Measurements from ENCODE around the gene PTPRM. TPM values are rescaled to one million over a fixed set of nuclear protein-coding genes. Genes with fewer than 3 reads are reported as not detected.

Gene PTPRM
- total and polyA plus RNA-seq, 4 donors: 9.2 to 23.0 (median 12.7) TPM

DNA sequence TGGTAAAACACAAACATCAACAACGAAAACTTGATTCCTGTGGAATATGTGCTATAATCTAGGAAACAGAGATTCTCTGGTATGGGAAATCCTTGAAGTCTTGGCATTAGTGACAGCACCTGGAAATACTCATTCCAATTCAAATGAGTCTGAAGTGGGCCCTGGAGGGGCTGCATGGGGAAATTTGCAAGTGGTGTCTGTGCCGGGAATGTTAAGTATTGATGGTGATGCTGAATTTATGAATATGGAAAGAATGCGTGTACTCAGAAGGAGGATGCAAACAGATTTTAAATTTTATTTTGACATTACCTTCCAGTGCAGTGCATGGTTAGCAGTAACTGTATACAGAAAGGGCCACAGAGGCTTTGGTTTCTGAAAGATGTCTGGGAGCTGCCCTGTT is 37.2 kb downstream of the PTPRM start:
- Histone ChIP-seq H3K36me3 (ENCODE audit: control insufficient read depth in 4 of 4, insufficient read depth in 3 of 4, low read depth in 1 of 4, low read length in 3 of 4) (no peaks in the 10 kb centered on the region), H3K27me3 (ENCODE audit: control insufficient read depth in 4 of 4, insufficient read depth in 4 of 4, low read length in 3 of 4) (no peaks in the 10 kb centered on the region), H3K9me3 (ENCODE audit: control insufficient read depth in 4 of 4, low read length in 3 of 4) (no peaks in the 10 kb centered on the region), H3K27ac (ENCODE audit: low read depth in 1 of 2, low read length in 2 of 2) (no peak overlapping the region), H3K9ac (ENCODE audit: low read depth in 1 of 2, low read length in 2 of 2) (no peak overlapping the region), H3K4me3 (ENCODE audit: low read depth in 1 of 3, low read length in 3 of 3) (no peak overlapping the region), H3K4me1 (ENCODE audit: control insufficient read depth in 4 of 4, insufficient read depth in 4 of 4, low read length in 3 of 4) (no peaks in the 10 kb centered on the region)
- no peak for DNase-seq (ENCODE audit: low spot score)
- 95% methylated on average over 3 of the region's 3 CpGs for WGBS
- no peak for TF ChIP-seq HNF4G (IDR thresholded peaks at IDR 0.05)
- TF ChIP-seq FOXA1 (IDR thresholded peaks at IDR 0.05): no peak
- no peak for TF ChIP-seq JUND (IDR thresholded peaks at IDR 0.05)
- no peak for TF ChIP-seq FOXA2 (IDR thresholded peaks at IDR 0.05)
- TF ChIP-seq, protein P1, sequence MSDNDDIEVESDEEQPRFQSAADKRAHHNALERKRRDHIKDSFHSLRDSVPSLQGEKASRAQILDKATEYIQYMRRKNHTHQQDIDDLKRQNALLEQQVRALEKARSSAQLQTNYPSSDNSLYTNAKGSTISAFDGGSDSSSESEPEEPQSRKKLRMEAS (IDR thresholded peaks at IDR 0.05): no peak
- TF ChIP-seq, protein P2, sequence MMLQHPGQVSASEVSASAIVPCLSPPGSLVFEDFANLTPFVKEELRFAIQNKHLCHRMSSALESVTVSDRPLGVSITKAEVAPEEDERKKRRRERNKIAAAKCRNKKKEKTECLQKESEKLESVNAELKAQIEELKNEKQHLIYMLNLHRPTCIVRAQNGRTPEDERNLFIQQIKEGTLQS (IDR thresholded peaks at IDR 0.05): no peak
- TF ChIP-seq, protein P3, sequence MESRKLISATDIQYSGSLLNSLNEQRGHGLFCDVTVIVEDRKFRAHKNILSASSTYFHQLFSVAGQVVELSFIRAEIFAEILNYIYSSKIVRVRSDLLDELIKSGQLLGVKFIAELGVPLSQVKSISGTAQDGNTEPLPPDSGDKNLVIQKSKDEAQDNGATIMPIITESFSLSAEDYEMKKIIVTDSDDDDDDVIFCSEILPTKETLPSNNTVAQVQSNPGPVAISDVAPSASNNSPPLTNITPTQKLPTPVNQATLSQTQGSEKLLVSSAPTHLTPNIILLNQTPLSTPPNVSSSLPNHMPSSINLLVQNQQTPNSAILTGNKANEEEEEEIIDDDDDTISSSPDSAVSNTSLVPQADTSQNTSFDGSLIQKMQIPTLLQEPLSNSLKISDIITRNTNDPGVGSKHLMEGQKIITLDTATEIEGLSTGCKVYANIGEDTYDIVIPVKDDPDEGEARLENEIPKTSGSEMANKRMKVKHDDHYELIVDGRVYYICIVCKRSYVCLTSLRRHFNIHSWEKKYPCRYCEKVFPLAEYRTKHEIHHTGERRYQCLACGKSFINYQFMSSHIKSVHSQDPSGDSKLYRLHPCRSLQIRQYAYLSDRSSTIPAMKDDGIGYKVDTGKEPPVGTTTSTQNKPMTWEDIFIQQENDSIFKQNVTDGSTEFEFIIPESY (IDR thresholded peaks at IDR 0.05): no peak
- TF ChIP-seq RXRA (IDR thresholded peaks at IDR 0.05): no peak
- no peak for TF ChIP-seq HNF4A (conservative IDR thresholded peaks at IDR 0.05)
- TF ChIP-seq YY1 (IDR thresholded peaks at IDR 0.05): no peak
- TF ChIP-seq RAD21 (IDR thresholded peaks at IDR 0.05): no peak
- TF ChIP-seq, protein P4, sequence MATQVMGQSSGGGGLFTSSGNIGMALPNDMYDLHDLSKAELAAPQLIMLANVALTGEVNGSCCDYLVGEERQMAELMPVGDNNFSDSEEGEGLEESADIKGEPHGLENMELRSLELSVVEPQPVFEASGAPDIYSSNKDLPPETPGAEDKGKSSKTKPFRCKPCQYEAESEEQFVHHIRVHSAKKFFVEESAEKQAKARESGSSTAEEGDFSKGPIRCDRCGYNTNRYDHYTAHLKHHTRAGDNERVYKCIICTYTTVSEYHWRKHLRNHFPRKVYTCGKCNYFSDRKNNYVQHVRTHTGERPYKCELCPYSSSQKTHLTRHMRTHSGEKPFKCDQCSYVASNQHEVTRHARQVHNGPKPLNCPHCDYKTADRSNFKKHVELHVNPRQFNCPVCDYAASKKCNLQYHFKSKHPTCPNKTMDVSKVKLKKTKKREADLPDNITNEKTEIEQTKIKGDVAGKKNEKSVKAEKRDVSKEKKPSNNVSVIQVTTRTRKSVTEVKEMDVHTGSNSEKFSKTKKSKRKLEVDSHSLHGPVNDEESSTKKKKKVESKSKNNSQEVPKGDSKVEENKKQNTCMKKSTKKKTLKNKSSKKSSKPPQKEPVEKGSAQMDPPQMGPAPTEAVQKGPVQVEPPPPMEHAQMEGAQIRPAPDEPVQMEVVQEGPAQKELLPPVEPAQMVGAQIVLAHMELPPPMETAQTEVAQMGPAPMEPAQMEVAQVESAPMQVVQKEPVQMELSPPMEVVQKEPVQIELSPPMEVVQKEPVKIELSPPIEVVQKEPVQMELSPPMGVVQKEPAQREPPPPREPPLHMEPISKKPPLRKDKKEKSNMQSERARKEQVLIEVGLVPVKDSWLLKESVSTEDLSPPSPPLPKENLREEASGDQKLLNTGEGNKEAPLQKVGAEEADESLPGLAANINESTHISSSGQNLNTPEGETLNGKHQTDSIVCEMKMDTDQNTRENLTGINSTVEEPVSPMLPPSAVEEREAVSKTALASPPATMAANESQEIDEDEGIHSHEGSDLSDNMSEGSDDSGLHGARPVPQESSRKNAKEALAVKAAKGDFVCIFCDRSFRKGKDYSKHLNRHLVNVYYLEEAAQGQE (IDR thresholded peaks at IDR 0.05): no peak
- TF ChIP-seq NR2F2 (IDR thresholded peaks at IDR 0.05): no peak

DNA sequence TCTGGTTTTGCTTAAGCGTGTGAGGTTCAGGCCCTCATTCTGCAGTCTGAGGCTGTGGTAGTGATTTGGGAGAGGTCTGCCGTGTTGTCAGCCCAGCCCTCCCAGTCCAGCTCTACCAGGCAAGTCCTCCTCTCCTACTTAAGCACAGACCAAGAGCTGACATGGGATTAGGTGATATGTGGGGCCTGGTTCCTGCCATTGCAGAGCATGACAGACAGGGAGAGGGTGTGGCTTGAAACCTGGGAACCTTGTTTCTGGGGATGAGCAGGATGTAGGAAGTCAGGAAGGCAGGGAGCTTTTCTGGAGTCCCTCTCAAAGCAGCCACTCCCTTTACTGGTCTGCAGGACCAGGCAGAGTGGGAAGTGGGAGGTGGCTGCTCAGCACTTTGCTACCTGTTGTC is 38.6 kb downstream of the PTPRM start:
- H3K9me3 ChIP-seq (ENCODE audit: control insufficient read depth in 4 of 4, low read length in 3 of 4): no peaks in the 10 kb centered on the region
- H3K27me3 ChIP-seq (ENCODE audit: control insufficient read depth in 4 of 4, insufficient read depth in 4 of 4, low read length in 3 of 4): no peaks in the 10 kb centered on the region
- no peak overlapping the region for H3K9ac ChIP-seq (ENCODE audit: low read depth in 1 of 2, low read length in 2 of 2)
- H3K27ac ChIP-seq (ENCODE audit: low read depth in 1 of 2, low read length in 2 of 2): no peak overlapping the region
- H3K4me1 ChIP-seq (ENCODE audit: control insufficient read depth in 4 of 4, insufficient read depth in 4 of 4, low read length in 3 of 4): no peaks in the 10 kb centered on the region
- WGBS: 96% methylated on average over 2 of the region's 2 CpGs
- DNase-seq (ENCODE audit: low spot score): no peak
- no peak for TF ChIP-seq TAF1 (conservative IDR thresholded peaks at IDR 0.05)
- no peak for TF ChIP-seq RAD21 (IDR thresholded peaks at IDR 0.05)
- TF ChIP-seq, protein P5, sequence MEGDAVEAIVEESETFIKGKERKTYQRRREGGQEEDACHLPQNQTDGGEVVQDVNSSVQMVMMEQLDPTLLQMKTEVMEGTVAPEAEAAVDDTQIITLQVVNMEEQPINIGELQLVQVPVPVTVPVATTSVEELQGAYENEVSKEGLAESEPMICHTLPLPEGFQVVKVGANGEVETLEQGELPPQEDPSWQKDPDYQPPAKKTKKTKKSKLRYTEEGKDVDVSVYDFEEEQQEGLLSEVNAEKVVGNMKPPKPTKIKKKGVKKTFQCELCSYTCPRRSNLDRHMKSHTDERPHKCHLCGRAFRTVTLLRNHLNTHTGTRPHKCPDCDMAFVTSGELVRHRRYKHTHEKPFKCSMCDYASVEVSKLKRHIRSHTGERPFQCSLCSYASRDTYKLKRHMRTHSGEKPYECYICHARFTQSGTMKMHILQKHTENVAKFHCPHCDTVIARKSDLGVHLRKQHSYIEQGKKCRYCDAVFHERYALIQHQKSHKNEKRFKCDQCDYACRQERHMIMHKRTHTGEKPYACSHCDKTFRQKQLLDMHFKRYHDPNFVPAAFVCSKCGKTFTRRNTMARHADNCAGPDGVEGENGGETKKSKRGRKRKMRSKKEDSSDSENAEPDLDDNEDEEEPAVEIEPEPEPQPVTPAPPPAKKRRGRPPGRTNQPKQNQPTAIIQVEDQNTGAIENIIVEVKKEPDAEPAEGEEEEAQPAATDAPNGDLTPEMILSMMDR (IDR thresholded peaks at IDR 0.05; ENCODE audit: low read depth, low read length, missing input control): no peak
- no peak for TF ChIP-seq RXRA (IDR thresholded peaks at IDR 0.05)
- TF ChIP-seq JUND (IDR thresholded peaks at IDR 0.05): no peak
- TF ChIP-seq FOXA1 (IDR thresholded peaks at IDR 0.05): no peak
- no peak for TF ChIP-seq HNF4G (IDR thresholded peaks at IDR 0.05)
- TF ChIP-seq FOXA2 (IDR thresholded peaks at IDR 0.05): no peak
- no peak for TF ChIP-seq EGR1 (IDR thresholded peaks at IDR 0.05; ENCODE audit: low read depth in 2 of 2)
- no peak for TF ChIP-seq SP1 (IDR thresholded peaks at IDR 0.05)
- TF ChIP-seq, protein P2 (IDR thresholded peaks at IDR 0.05): no peak
- no peak for TF ChIP-seq GABPA (IDR thresholded peaks at IDR 0.05 in 1 of 2, conservative IDR thresholded peaks at IDR 0.05 in 1 of 2)
- TF ChIP-seq, protein P4 (IDR thresholded peaks at IDR 0.05): no peak
- TF ChIP-seq, protein P3 (IDR thresholded peaks at IDR 0.05): no peak
- no peak for TF ChIP-seq NR2F2 (IDR thresholded peaks at IDR 0.05)
- no peak overlapping the region for H3K4me3 ChIP-seq (ENCODE audit: low read depth in 1 of 3, low read length in 3 of 3)
- no peaks in the 10 kb centered on the region for H3K36me3 ChIP-seq (ENCODE audit: control insufficient read depth in 4 of 4, insufficient read depth in 3 of 4, low read depth in 1 of 4, low read length in 3 of 4)
